Measurements from ENCODE around the gene TUNAR. TPM values are rescaled to one million over a fixed set of nuclear protein-coding genes. Genes with fewer than 3 reads are reported as not detected.

The TUNAR gene
- total RNA-seq, 4 donors from 2014 or later = not detected

GRCh38 chr14:95896498-95897135 is 20.0 kb downstream of the TUNAR start:
- no peak for TF ChIP-seq CTCF (IDR thresholded peaks at IDR 0.05)
- DNase-seq (ENCODE audit: low spot score) = no peak
- no peak for ATAC-seq (ENCODE audit: low FRiP score)

DNA sequence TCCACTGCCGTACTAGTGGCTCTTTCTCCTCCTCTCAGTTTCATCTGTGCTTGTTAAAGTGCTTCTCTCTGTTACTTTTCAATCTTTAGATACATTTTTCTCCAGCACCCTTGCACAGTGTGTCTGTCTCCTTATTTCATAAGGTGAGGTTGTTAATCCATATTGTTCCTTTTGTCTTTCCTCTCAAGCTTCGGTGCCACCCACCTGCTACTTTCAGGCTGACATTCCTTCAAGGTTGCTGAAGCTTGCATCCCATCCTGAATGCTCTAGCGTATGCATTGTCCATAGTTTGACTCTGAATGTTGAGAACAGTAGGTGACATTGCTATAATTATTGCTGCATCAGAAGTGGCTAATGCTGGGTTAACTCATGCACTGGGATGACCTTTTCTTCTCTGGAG is 20.6 kb downstream of the TUNAR start:
- DNase-seq (ENCODE audit: low spot score) (no peak), ATAC-seq (ENCODE audit: low FRiP score) (no peak)
- TF ChIP-seq CTCF (IDR thresholded peaks at IDR 0.05) = no peak

- ATAC-seq (ENCODE audit: low FRiP score) = no peak
- no peak for TF ChIP-seq CTCF (IDR thresholded peaks at IDR 0.05)
- no peak for DNase-seq (ENCODE audit: low spot score)
Observed at GRCh38 chr14:95901054-95901453, 24.4 kb downstream of the TUNAR start.

DNA sequence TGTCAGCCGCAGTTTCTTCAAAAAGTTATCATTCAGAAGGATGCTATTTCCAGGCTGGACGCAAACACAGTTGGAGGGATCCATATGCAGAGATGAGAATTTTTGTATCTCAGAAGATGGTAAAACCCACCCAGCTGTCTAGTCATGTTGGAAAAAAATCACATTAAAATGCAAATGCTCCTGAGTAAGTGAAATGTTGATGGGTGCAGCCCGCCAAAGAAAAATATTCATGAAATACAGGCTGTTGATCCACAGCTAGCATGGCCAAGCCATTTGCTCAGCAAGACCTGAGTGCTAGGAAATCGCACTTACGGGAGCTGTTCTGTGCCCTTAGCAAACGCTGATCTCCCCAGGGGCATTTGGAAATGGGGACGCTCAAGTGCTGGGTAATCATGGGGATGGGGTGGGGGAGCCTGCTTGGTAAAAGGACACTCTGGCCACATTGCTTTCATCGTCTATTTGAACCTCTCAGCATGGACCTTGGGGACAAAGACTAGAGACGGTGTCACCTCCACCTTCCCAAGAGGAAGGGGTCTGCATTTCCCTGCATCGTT is 25.7 kb downstream of the TUNAR start:
- DNase-seq (ENCODE audit: low spot score) (no peak), ATAC-seq (ENCODE audit: low FRiP score) (no peak)
- TF ChIP-seq CTCF (IDR thresholded peaks at IDR 0.05) = no peak

DNA sequence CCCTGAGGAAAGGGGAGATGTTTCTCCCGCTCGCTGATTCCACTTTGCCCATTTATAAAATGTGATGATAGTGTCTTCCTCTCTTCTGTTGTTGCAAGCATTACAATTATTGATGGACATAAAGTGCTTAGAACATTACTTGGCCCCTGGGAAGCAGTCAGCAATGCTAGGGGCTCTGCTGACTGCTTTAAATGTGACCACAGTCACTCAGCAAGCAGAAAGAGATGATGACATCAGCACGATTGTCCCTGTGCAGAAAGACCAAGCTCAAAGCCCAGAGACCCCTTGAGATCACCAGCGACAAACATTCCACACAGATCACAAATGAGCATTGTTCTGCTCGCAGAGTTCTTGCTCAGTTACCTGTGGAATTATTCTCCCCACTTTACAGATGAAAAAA is 26.5 kb downstream of the TUNAR start:
- no peak for DNase-seq (ENCODE audit: low spot score)
- TF ChIP-seq CTCF (IDR thresholded peaks at IDR 0.05) = no peak
- ATAC-seq (ENCODE audit: low FRiP score) = no peak

DNA sequence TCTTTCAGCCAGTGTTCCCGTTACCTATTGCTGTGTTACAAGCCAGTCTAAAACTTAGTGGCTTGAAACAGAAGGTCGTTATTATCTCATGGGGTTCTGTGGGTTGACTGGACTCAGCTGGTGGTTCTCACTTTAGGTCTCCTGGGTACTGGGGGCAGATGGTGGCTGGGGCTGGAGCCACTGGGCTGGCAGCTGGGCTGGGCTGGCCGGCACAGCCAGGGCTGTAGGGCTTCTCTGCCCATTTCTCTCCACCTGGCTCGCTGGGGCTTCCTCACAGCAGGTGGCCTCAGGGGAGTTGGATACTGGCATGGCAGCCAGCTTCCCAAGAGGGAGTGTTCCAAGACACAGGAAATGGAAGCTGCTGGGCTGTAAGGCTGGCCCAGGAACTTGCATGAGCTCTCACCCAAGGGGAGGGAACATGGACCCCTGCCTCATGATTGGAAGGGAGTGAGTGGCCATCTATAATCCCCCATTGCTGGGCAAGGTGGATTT is 27.0 kb downstream of the TUNAR start:
- DNase-seq (ENCODE audit: low spot score) = no peak
- no peak for TF ChIP-seq CTCF (IDR thresholded peaks at IDR 0.05)
- ATAC-seq (ENCODE audit: low FRiP score) = no peak

DNA sequence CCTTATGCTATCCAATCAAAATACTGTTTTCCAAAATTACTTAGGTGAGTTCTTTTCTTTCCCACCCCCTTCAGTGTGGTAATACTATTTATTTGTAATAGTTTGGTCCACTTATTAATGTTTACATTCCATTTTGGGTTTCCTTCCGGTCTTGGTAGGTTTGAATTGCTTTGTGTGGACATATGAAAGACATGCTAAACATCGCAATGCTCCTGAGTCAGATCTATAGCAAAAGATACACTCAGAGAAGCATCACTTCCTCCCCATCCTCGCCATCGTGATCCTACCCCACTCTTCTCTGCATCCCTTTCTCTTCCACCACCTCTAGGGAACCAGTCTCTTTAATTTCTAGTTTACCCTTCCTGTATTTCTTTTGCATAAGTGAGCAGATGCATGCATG is 30.0 kb downstream of the TUNAR start:
- DNase-seq (ENCODE audit: low spot score) = no peak
- ATAC-seq (ENCODE audit: low FRiP score) = no peak
- TF ChIP-seq CTCF (IDR thresholded peaks at IDR 0.05) = no peak
